OCI-M2 (cell line): ENCODE results near the gene FAM89B.

Experiments used
- DNase-seq: peaks from one replicate; lab custom pipeline; 2025; ENCODE audit not compliant: unreplicated experiment; lab: John Stamatoyannopoulos, UW

FAM89B gene

GRCh38 chr11:65586676-65587075 is 14.3 kb downstream of the FAM89B start:
- no peak for DNase-seq

- no peak for DNase-seq
These were observed 16.1 kb downstream of the FAM89B start for GRCh38 chr11:65588199-65589054.

GRCh38 chr11:65589444-65590239 is 17.3 kb downstream of the FAM89B start:
- no peak for DNase-seq

- DNase-seq = no peak
These were observed 18.0 kb downstream of the FAM89B start for GRCh38 chr11:65590240-65590738.

- no peak for DNase-seq
These were observed 19.9 kb downstream of the FAM89B start for GRCh38 chr11:65591939-65592857.

- no peak for DNase-seq
These were observed 20.6 kb downstream of the FAM89B start for GRCh38 chr11:65592858-65593517.

GRCh38 chr11:65593518-65594414 is 21.4 kb downstream of the FAM89B start:
- DNase-seq = no peak

- DNase-seq = no peak
These were observed 22.8 kb downstream of the FAM89B start for GRCh38 chr11:65595131-65595530.

GRCh38 chr11:65595543-65596281 is 23.4 kb downstream of the FAM89B start, which contains the start of gene KCNK7:
Gene KCNK7 (minus strand): TSS chr11:65595800. CDS start chr11:65595772, 28 bp downstream.
- DNase-seq = no peak

- no peak for DNase-seq
These were observed 24.2 kb downstream of the FAM89B start for GRCh38 chr11:65596520-65596919.

- DNase-seq = no peak
These were observed 25.9 kb downstream of the FAM89B start for GRCh38 chr11:65598258-65598699.

GRCh38 chr11:65599216-65599954 is 27.0 kb downstream of the FAM89B start:
- no peak for DNase-seq

- DNase-seq = no peak
These were observed 27.6 kb downstream of the FAM89B start for GRCh38 chr11:65599955-65600246.

GRCh38 chr11:65604258-65604657 is 31.9 kb downstream of the FAM89B start:
- no peak for DNase-seq

- DNase-seq = no peak
These were observed 34.7 kb downstream of the FAM89B start for GRCh38 chr11:65606876-65607613.

- DNase-seq = no peak
These were observed 35.5 kb downstream of the FAM89B start for GRCh38 chr11:65607614-65608426.
